NCI-H1694 treated with DMSO at 0.1 percent for 48 hours (cell line): ENCODE data around the gene CSTB.

ENCODE experiments used
- DNase-seq: peaks from one replicate; lab custom pipeline; 2025; lab: John Stamatoyannopoulos, UW

CSTB gene

GRCh38 chr21:43789276-43790009 is 13.3 kb upstream of the CSTB start, which contains the start of gene RRP1:
Gene RRP1, plus strand, starts transcription at chr21:43789577. Its CDS starts 53 bp downstream, at chr21:43789630.
- peak; percentile 77 for DNase-seq

GRCh38 chr21:43786807-43787440 is 10.8 kb upstream of the CSTB start:
- no peak for DNase-seq

GRCh38 chr21:43786300-43786806 is 10.2 kb upstream of the CSTB start:
- DNase-seq: no peak

GRCh38 chr21:43785134-43785533 is 9.0 kb upstream of the CSTB start:
- no peak for DNase-seq

- DNase-seq: no peak
Measured at GRCh38 chr21:43783098-43783700, 7.1 kb upstream of the CSTB start.

GRCh38 chr21:43782431-43783097 is 6.5 kb upstream of the CSTB start:
- DNase-seq: no peak

GRCh38 chr21:43781846-43782245 is 5.7 kb upstream of the CSTB start:
- no peak for DNase-seq

GRCh38 chr21:43779660-43780059 is 3.6 kb upstream of the CSTB start:
- no peak for DNase-seq

- DNase-seq: no peak
Measured at GRCh38 chr21:43778469-43779335, 2.6 kb upstream of the CSTB start.

GRCh38 chr21:43777953-43778352 is 1.8 kb upstream of the CSTB start:
- DNase-seq: no peak

GRCh38 chr21:43775190-43775589 is 918 bp downstream of the CSTB start:
- DNase-seq: no peak

- no peak for DNase-seq
Measured at GRCh38 chr21:43774163-43774562, 1.9 kb downstream of the CSTB start.

GRCh38 chr21:43772425-43772821 is 3.7 kb downstream of the CSTB start:
- DNase-seq: no peak

- DNase-seq: no peak
Measured at GRCh38 chr21:43771698-43772424, 4.2 kb downstream of the CSTB start.

- no peak for DNase-seq
Measured at GRCh38 chr21:43771199-43771675, 4.9 kb downstream of the CSTB start.

GRCh38 chr21:43770066-43770655 is 5.9 kb downstream of the CSTB start:
- DNase-seq: no peak

- no peak for DNase-seq
Measured at GRCh38 chr21:43769325-43769958, 6.7 kb downstream of the CSTB start.

- no peak for DNase-seq
Measured at GRCh38 chr21:43768868-43769167, 7.3 kb downstream of the CSTB start.

GRCh38 chr21:43767984-43768867 is 7.9 kb downstream of the CSTB start:
- no peak for DNase-seq
